CD4-positive, alpha-beta memory T cell (primary cell): ENCODE measurements around the gene ZNF546. TPM values are rescaled to one million over a fixed set of nuclear protein-coding genes. Genes with fewer than 3 reads are reported as not detected.

Experiments used
- CTCF ChIA-PET: fragments of 350-600 bp; sonication (Branson Sonifier 250); formaldehyde crosslinking; loops from one replicate; lab custom pipeline; 2021; ENCODE audit warnings: inconsistent platforms; ENCODE audit not compliant: partially characterized antibody; lab: Charles Lee
- POLR2A ChIA-PET: fragments of 350-600 bp; sonication (Branson Sonifier 250); formaldehyde crosslinking; loops from one replicate; lab custom pipeline; 2021; ENCODE audit not compliant: partially characterized antibody; lab: Charles Lee
- DNase-seq, 5 donors: peaks; one replicate each; pipeline versions ENCODE4 v3.0.0 to v3.0.0-alpha.2; 2020 to 2022; ENCODE audit warnings: mixed read lengths in 1 of 5
- H3K27ac ChIP-seq: one replicate; pipeline ENCODE4 v1.7.0; 2013; ENCODE audit warnings: low read depth, low read length
- H3K27me3 ChIP-seq: 2 replicates; pipeline ENCODE4 v1.7.0; 2013; ENCODE audit warnings: mild to moderate bottlenecking, low read length, moderate library complexity; ENCODE audit not compliant: insufficient read depth
- H3K36me3 ChIP-seq: 2 replicates; pipeline ENCODE4 v1.7.0; 2013; ENCODE audit warnings: mild to moderate bottlenecking, low read length, moderate library complexity; ENCODE audit not compliant: insufficient read depth
- H3K4me1 ChIP-seq: 2 replicates; pipeline ENCODE4 v1.7.0; 2013; ENCODE audit warnings: mild to moderate bottlenecking, low read length, moderate library complexity; ENCODE audit not compliant: insufficient read depth
- H3K4me3 ChIP-seq, 2 donors: one replicate each; pipeline ENCODE4 v1.7.0; 2013; ENCODE audit warnings: low read length in 2 of 2, mild to moderate bottlenecking in 1 of 2
- H3K9me3 ChIP-seq, 2 donors: one replicate each; pipeline ENCODE4 v1.7.0; 2013; ENCODE audit warnings: low read length in 2 of 2, control low read depth in 1 of 2; ENCODE audit not compliant: control insufficient read depth in 1 of 2
- H3K27ac Mint-ChIP-seq, 7 donors: one replicate each; pipeline ENCODE4 v1.8.0; 2020 to 2021; ENCODE audit warnings: mixed read lengths in 7 of 7, mild to moderate bottlenecking in 6 of 7, inconsistent platforms in 3 of 7, moderate library complexity in 3 of 7
- H3K27me3 Mint-ChIP-seq, 2 donors: one replicate each; pipeline ENCODE4 v1.8.0; 2020 to 2021; ENCODE audit warnings: mixed read lengths in 2 of 2
- H3K36me3 Mint-ChIP-seq, 2 donors: one replicate each; pipeline ENCODE4 v1.8.0; 2020 to 2021; ENCODE audit warnings: mixed read lengths in 2 of 2, inconsistent platforms in 1 of 2, mild to moderate bottlenecking in 1 of 2
- H3K4me1 Mint-ChIP-seq, 4 donors: one replicate each; pipeline ENCODE4 v1.8.0; 2020 to 2021; ENCODE audit warnings: mixed read lengths in 4 of 4, mild to moderate bottlenecking in 1 of 4
- H3K4me3 Mint-ChIP-seq, 8 donors: one replicate each; pipeline ENCODE4 v1.8.0; 2020 to 2021; ENCODE audit warnings: mixed read lengths in 8 of 8, mild to moderate bottlenecking in 7 of 8, moderate library complexity in 6 of 8, inconsistent platforms in 3 of 8
- H3K9me3 Mint-ChIP-seq, 8 donors: one replicate each; pipeline ENCODE4 v1.8.0; 2020 to 2021; ENCODE audit warnings: mixed read lengths in 8 of 8, mild to moderate bottlenecking in 5 of 8, inconsistent platforms in 3 of 8, moderate library complexity in 1 of 8
- intact Hi-C: fragments of 100-400 bp; cut with micrococcal nuclease; formaldehyde crosslinking; loops from one replicate; pipeline ENCODE4 v1.15.1; 2023
- polyA plus RNA-seq, 2 donors: library from polyadenylated mRNA; unstranded; fragments of 300-500 nt; fragmentation: Illumina TruSeq; gene quantifications; one replicate each; pipeline ENCODE4 v1.2.3, GENCODE V29; 2021
- total RNA-seq, 2 experiments: library from RNA; stranded (reverse); gene quantifications; one replicate each; pipeline ENCODE4 v1.2.3, GENCODE V29; 2021

The ZNF546 gene
- total and polyA plus RNA-seq, 4 experiments from 2014 or later: 2.9 to 18.4 (median 10.2) TPM

- peaks cover 0 to 11% (median 0%) of the 10 kb centered on the region in 8 donors for H3K9me3 Mint-ChIP-seq
- peaks cover 6 to 17% of the 10 kb centered on the region in 2 donors for H3K36me3 Mint-ChIP-seq
- peak overlapping the region; percentile 57 to 100 (median 86) for H3K4me3 Mint-ChIP-seq
- ChIA-PET POLR2A (interaction anchor here (1.1 to 3.4 kb wide), 6 partner anchors 11 to 162 kb away, joined by 3 to 46 read pairs (median 12); partner anchors contain the start of genes DYRK1B, FBL, PSMC4 and ZNF780B), CTCF (interaction anchor here (3.2 kb wide), 1 partner anchor 25 kb away, joined by 30 read pairs; the partner anchor contains the start of gene PSMC4)
- peaks cover 31 to 64% (median 42%) of the 10 kb centered on the region in 4 donors for H3K4me1 Mint-ChIP-seq
- intact Hi-C loops: loop anchor here (1.0 to 2.0 kb wide), 3 partner anchors 24 to 95 kb away; partner anchors contain the start of genes PSMC4 and ZNF780A
- peak overlapping the region in 4 of 7 donors; percentile 32 to 98 (median 74) for H3K27ac Mint-ChIP-seq
- H3K4me1 ChIP-seq: peaks cover 19% of the 10 kb centered on the region
- H3K9me3 ChIP-seq: peaks cover 0 to 4% of the 10 kb centered on the region in 2 donors
- no peaks in the 10 kb centered on the region for H3K36me3 ChIP-seq
- H3K27me3 Mint-ChIP-seq: no peaks in the 10 kb centered on the region
- H3K27ac ChIP-seq: no peak overlapping the region
- DNase-seq: no peak
- H3K4me3 ChIP-seq: no peak overlapping the region
- no peaks in the 10 kb centered on the region for H3K27me3 ChIP-seq
Observed at GRCh38 chr19:39995794-39996193, 1.1 kb upstream of the ZNF546 start.

DNA sequence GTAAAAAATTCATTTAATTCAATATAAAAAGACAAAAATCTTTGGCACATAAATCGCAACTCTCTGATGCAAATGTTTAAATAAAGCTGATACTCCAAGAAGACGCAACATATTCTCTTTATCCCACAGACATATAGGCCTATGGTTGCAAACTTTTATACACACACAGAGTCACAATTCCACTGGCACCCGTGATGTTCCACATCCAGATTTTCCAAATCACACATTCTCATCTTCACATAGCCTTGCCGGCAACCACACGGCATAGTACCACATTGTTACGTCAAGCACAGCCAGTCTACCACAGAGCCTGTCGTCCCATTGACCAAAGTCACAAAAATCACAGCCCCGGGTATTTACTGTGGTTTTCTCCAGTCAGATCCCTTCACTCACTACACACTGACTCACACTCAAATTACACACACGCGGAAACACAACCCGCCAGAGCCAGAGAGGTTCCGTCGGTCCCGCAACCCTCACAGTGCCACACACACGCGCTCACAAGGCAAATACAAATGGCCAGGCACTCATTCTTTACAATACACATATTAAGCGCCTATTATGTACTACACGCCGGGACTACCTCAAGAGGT, 546 bp upstream of the ZNF546 start:
- Histone ChIP-seq H3K27me3 (no peaks in the 10 kb centered on the region), H3K36me3 (no peaks in the 10 kb centered on the region), H3K27ac (peak overlapping the region; percentile 82), H3K9me3 (peaks cover 0 to 4% of the 10 kb centered on the region in 2 donors), H3K4me3 (peak overlapping the region; percentile 98 to 99), H3K4me1 (peaks cover 19% of the 10 kb centered on the region)
- Mint-ChIP-seq H3K36me3 (peaks cover 6 to 14% of the 10 kb centered on the region in 2 donors), H3K27me3 (no peaks in the 10 kb centered on the region), H3K4me1 (peaks cover 28 to 59% (median 38%) of the 10 kb centered on the region in 4 donors), H3K9me3 (peaks cover 0 to 11% (median 0%) of the 10 kb centered on the region in 8 donors), H3K4me3 (peak overlapping the region; percentile 93 to 100 (median 99)), H3K27ac (peak overlapping the region; percentile 79 to 98 (median 96))
- intact Hi-C loops: loop anchor here (1.0 to 2.0 kb wide), 3 partner anchors 25 to 94 kb away; partner anchors contain the start of genes PSMC4 and ZNF780A
- ChIA-PET POLR2A (interaction anchor here (0.9 to 3.4 kb wide), 14 partner anchors 9 to 607 kb away, joined by 3 to 46 read pairs (median 4); partner anchors contain the start of genes DYRK1B, FBL, PSMC4 and ZNF780A), CTCF (interaction anchor here (3.2 kb wide), 1 partner anchor 26 kb away, joined by 30 read pairs; the partner anchor contains the start of gene PSMC4)
- peak in 1 of 5 donors; percentile 83 for DNase-seq

GRCh38 chr19:39997638-39998216, 867 bp downstream of the ZNF546 start:
- intact Hi-C loops: loop anchor here (2.0 kb wide), 1 partner anchor 57 kb away; no protein-coding TSS in a partner anchor
- no peaks in the 10 kb centered on the region for H3K27me3 ChIP-seq
- peak in 1 of 5 donors; percentile 49 for DNase-seq
- H3K9me3 ChIP-seq: peaks cover 0 to 4% of the 10 kb centered on the region in 2 donors
- Mint-ChIP-seq H3K27ac (peak overlapping the region; percentile 79 to 98 (median 96)), H3K27me3 (no peaks in the 10 kb centered on the region), H3K4me3 (peak overlapping the region; percentile 93 to 100 (median 99)), H3K4me1 (peaks cover 24 to 46% (median 32%) of the 10 kb centered on the region in 4 donors), H3K9me3 (peaks cover 0 to 11% (median 0%) of the 10 kb centered on the region in 8 donors), H3K36me3 (peaks cover 8 to 16% of the 10 kb centered on the region in 2 donors)
- H3K36me3 ChIP-seq: no peaks in the 10 kb centered on the region
- peak overlapping the region; percentile 82 for H3K27ac ChIP-seq
- H3K4me3 ChIP-seq: peak overlapping the region; percentile 17 to 98
- CTCF ChIA-PET: interaction anchor here (3.2 kb wide), 1 partner anchor 27 kb away, joined by 30 read pairs; the partner anchor contains the start of gene PSMC4
- POLR2A ChIA-PET: interaction anchor here (0.9 to 3.4 kb wide), 11 partner anchors 8 to 606 kb away, joined by 3 to 46 read pairs (median 5); partner anchors contain the start of genes DYRK1B, FBL, PSMC4 and RPS16
- peaks cover 19% of the 10 kb centered on the region for H3K4me1 ChIP-seq

- ChIA-PET CTCF (no interaction called here), POLR2A (no interaction called here)
- peaks cover 19% of the 10 kb centered on the region for H3K4me1 ChIP-seq
- Mint-ChIP-seq H3K4me3 (peak overlapping the region in 7 of 8 donors; percentile 13 to 100 (median 96)), H3K9me3 (peaks cover 0 to 4% (median 0%) of the 10 kb centered on the region in 8 donors), H3K27me3 (no peaks in the 10 kb centered on the region), H3K4me1 (peaks cover 24 to 42% (median 29%) of the 10 kb centered on the region in 4 donors), H3K27ac (peak overlapping the region in 3 of 7 donors; percentile 79 to 98 (median 97)), H3K36me3 (peaks cover 8 to 16% of the 10 kb centered on the region in 2 donors)
- H3K27ac ChIP-seq: no peak overlapping the region
- no peak for DNase-seq
- H3K36me3 ChIP-seq: no peaks in the 10 kb centered on the region
- H3K4me3 ChIP-seq: no peak overlapping the region
- H3K27me3 ChIP-seq: no peaks in the 10 kb centered on the region
- intact Hi-C loops: no loop called here
- H3K9me3 ChIP-seq: peaks cover 0 to 3% of the 10 kb centered on the region in 2 donors
Observed at GRCh38 chr19:39998501-39998900, 1.6 kb downstream of the ZNF546 start.

DNA sequence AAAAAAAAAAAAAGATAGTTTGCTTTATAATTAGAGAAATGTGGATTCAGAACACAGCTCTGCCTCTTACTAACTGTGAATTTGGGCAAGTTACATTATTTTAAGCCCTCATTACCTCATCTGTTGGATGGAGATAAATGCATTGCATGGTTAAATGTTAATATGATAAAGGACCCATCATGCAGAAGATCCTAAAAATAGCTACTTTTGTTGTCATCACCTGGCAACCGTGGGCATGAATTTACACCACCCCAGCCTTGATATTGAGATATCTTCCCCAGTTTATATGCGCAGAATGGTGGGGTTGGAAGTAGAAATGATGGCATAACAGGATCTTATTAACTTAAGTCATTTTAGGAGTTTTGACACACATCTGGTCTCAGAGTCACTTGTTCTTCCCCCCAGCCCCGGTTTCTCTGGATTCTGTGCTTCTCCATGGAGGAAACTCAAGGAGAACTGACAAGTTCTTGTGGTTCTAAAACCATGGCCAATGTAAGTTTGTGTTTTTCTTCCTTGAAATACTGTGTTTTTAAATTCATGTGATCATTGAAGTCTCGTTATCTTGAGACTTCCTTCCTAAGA, 8.9 kb downstream of the ZNF546 start:
- H3K9me3 ChIP-seq: no peaks in the 10 kb centered on the region
- no peaks in the 10 kb centered on the region for H3K4me1 ChIP-seq
- Mint-ChIP-seq H3K36me3 (peaks cover 42 to 51% of the 10 kb centered on the region in 2 donors), H3K4me3 (no peak overlapping the region), H3K4me1 (peaks cover 0 to 2% (median 0%) of the 10 kb centered on the region in 4 donors), H3K27ac (no peak overlapping the region), H3K9me3 (peaks cover 0 to 18% (median 10%) of the 10 kb centered on the region in 8 donors), H3K27me3 (no peaks in the 10 kb centered on the region)
- no peak overlapping the region for H3K27ac ChIP-seq
- peaks cover 20% of the 10 kb centered on the region for H3K36me3 ChIP-seq
- intact Hi-C loops: no loop called here
- ChIA-PET CTCF (no interaction called here), POLR2A (interaction anchor here (1.1 kb wide), 1 partner anchor 9 kb away, joined by 3 read pairs; the partner anchor contains the start of gene ZNF546)
- no peak for DNase-seq
- no peak overlapping the region for H3K4me3 ChIP-seq
- H3K27me3 ChIP-seq: no peaks in the 10 kb centered on the region

DNA sequence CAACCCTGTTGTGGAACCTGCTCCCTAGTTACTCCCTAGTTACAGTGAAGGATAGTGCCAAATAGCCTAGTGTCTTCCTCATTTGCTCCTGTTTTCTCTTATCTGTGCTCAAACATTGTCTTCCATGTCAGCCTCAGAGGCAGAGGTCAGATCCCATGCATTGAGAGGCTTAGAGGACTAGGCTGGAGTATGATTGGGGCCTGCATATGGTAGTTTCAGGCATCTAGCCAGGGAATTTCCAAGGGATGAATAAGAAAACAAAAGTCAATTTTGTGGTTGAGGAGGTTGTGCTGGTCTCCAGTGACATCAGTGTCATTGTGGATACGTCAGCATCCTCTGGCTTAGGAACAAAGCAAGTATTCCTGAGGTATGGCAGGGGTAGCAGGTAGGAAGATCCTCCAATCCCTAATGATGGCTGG, 9.4 kb downstream of the ZNF546 start:
- Histone ChIP-seq H3K27me3 (no peaks in the 10 kb centered on the region), H3K4me1 (no peaks in the 10 kb centered on the region), H3K27ac (no peak overlapping the region), H3K4me3 (no peak overlapping the region), H3K36me3 (peaks cover 20% of the 10 kb centered on the region), H3K9me3 (no peaks in the 10 kb centered on the region)
- Mint-ChIP-seq H3K4me3 (no peak overlapping the region), H3K27ac (no peak overlapping the region), H3K4me1 (peaks cover 0 to 2% (median 0%) of the 10 kb centered on the region in 4 donors), H3K9me3 (peaks cover 0 to 20% (median 10%) of the 10 kb centered on the region in 8 donors), H3K27me3 (no peaks in the 10 kb centered on the region), H3K36me3 (peaks cover 46 to 56% of the 10 kb centered on the region in 2 donors)
- ChIA-PET CTCF (no interaction called here), POLR2A (interaction anchor here (1.1 kb wide), 1 partner anchor 9 kb away, joined by 3 read pairs; the partner anchor contains the start of gene ZNF546)
- DNase-seq: no peak
- intact Hi-C loops: no loop called here
